GM21786 (cell line): ENCODE results near the gene CCDC154.
"Not testable (repeated sequence)": the region's sequence is repeated elsewhere in the genome, so short reads cannot be mapped to it uniquely, and the experiment has no call there.

Source experiments
- ATAC-seq: cut with Tn5 transposase; IDR thresholded peaks from one replicate; pipeline ENCODE4 v1.9.1; 2021; ENCODE audit not compliant: unreplicated experiment

Gene CCDC154, protein sequence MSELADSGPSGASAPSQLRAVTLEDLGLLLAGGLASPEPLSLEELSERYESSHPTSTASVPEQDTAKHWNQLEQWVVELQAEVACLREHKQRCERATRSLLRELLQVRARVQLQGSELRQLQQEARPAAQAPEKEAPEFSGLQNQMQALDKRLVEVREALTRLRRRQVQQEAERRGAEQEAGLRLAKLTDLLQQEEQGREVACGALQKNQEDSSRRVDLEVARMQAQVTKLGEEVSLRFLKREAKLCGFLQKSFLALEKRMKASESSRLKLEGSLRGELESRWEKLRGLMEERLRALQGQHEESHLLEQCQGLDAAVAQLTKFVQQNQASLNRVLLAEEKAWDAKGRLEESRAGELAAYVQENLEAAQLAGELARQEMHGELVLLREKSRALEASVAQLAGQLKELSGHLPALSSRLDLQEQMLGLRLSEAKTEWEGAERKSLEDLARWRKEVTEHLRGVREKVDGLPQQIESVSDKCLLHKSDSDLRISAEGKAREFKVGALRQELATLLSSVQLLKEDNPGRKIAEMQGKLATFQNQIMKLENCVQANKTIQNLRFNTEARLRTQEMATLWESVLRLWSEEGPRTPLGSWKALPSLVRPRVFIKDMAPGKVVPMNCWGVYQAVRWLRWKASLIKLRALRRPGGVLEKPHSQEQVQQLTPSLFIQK

GRCh38 chr16:1443980-1444729 is at the start of gene CCDC154:
TSS of gene CCDC154 (minus strand) at chr16:1444556. CDS start at chr16:1444322, 234 bp downstream.
- no peak for ATAC-seq

GRCh38 chr16:1493746-1494094 is 49.4 kb upstream of the CCDC154 start:
- ATAC-seq = no peak

DNA sequence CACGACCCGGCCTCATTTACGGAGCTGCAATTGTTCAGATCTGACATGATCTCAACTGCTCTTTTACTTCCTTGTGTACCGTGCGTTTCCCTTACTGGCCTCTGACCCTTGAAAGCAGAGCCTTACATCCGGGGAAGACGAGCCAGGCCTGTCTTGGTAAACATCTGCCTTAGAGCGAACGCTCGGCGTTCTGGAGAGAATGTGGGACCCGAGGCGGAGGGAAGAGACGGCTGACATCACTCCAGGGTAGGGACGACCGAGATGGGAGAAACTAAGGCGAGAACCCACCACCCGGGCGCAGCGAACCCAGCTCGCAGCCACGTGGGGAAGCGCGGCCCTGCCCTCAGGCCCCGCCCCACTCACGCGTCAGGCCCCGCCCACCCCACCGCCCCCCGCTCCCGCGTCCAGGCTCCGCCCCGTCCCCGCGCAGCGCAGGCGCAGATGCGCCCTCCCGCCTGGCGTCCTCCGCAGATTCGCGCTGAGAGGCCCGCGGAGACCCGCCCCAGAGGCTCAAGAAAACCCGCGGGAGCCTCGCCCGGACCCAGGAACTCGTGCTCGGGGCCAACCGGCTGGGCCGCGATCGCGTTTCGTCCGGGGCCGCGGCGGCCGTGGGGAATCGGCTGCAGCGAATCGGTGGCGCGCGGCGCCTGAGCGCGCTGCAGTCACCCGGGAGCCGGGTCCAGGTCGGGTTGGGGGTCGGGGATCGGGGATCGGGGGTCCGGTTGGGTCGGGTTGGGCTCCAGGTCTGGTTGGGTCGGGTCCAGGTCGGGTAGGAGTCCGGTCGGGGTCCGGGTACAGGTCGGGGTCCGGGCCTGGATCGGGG is 48.8 kb upstream of the CCDC154 start, which contains the start of gene TELO2:
Gene TELO2, plus strand, starts transcription at position 438 of the 823 bp plus-strand sequence. CDS start 922 bp downstream, outside the sequence.
- ATAC-seq = no peak

- ATAC-seq = no peak
These were observed 47.9 kb upstream of the CCDC154 start for GRCh38 chr16:1492082-1492922.

DNA sequence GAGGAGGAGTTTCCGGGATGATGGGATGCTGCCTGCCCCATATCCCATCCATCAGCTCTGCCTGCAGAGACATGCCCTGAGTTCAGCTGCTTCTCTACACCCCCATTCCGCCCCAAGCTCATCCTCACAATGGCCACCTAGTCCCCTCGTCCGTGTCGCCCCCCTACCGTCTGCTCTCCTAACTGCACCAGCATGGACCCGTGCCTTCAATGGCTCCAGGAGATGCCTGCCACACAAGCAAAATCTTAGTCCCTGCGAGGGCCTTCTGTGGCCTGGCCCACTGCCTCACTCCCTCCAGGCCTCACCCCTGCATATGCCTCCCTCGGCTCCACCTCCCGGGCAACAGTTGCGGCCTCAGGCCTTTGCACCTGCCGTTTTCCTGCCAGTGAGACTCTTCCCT is 47.0 kb upstream of the CCDC154 start:
- ATAC-seq = no peak

GRCh38 chr16:1489077-1489476 is 44.7 kb upstream of the CCDC154 start:
- ATAC-seq = no peak

GRCh38 chr16:1488619-1489018 is 44.3 kb upstream of the CCDC154 start, which contains the start of gene PTX4:
TSS of gene PTX4 (minus strand) at chr16:1488944. CDS start at chr16:1488909, 35 bp downstream.
- ATAC-seq = no peak

DNA sequence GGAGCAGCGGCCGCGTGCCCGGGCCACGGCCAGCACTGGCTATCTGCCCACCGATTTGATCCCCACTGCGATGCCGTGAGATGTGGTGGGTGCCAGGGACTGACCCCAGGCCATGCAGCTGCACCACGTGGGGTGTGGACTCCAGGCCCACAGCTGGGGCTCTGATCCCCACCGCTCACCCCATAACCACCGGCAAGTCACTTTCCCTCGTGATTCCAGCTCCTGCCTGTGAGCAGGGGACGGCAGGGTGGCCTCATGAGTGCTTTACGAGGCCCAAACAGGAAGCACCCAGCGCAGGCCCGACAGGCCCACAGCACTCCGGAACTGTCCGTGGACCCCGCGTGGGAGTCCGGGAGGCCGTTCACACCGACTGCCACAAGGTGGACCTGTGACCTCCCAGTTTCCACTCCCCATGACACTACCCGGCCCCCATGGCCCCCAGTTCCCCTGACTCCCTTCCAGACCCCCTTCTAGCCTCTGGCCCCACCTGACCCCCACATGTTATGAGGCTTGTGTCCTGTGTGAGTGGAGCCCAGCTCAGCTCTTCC is 43.8 kb upstream of the CCDC154 start:
- no peak for ATAC-seq

DNA sequence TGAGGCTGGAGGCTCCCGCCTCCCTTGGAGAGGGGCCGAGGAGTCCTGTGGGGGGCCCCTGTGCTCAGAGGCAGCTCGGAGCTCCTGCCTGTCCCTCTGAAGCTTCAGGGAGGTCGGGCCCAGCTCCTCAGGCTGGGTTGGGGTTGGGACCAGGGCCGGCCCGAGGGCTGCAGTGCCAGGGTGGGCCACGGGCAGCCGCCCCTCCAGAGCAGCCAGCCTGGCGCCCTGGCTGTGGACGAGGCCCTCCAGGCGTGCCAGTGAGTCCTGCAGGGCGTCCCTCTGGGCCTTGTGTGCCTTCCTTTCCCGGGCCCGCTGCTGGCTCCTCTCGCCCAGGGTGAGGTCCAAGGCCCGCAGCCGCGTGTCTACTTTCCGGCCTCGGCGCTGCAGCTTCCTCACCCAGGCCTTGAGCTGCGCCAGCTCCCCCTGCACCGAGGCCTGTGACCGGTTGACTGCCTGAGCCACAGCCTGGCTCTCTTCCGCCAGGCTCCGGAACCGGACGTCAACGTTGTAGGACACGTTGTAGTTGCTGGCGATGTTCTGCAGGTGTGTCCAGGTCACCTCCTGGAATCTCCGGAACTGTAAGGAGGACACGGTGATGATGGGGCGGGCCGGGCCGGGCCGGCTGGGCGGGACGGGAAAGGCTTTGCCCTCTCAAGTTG is 43.2 kb upstream of the CCDC154 start:
- ATAC-seq = no peak

GRCh38 chr16:1486551-1487390 is 42.4 kb upstream of the CCDC154 start:
- no peak for ATAC-seq

DNA sequence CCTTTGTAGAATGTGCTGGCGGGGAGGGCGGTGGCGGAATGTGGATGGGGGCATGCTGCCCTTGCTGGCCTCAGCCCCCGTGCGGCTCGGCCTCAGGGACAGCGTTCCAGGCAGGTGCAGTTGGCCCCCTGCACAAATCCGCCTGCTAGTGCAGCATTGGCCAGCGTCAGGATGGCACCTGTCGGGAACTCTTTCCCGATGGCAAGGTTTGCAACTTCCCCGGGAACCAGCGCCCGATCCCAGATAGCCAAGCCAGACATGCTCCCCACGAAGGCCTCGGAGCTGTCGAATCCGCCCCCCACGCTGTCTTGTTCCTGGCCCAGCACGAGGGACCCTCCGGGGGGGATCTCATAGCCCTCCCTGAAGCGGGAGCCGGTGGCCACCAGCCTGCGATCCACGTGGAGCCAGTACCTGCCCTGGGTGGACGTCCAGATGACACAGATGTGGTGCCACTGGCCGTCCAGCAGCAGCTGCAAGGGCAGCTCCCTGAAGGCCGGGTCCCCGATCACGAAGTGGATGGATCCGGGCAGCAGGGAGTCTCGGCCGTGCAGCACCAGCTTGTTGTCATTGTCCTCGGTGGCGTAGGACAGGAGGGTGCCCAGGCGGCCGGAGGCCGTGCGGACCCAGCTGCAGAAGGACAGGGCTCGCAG is 41.6 kb upstream of the CCDC154 start:
- ATAC-seq = no peak

- ATAC-seq = no peak
These were observed 37.8 kb upstream of the CCDC154 start for GRCh38 chr16:1481906-1482835.

- not testable (repeated sequence) for ATAC-seq
These were observed 34.6 kb upstream of the CCDC154 start for GRCh38 chr16:1478937-1479336.

GRCh38 chr16:1477033-1477432 is 32.7 kb upstream of the CCDC154 start:
- no peak for ATAC-seq

- ATAC-seq = no peak
These were observed 31.3 kb upstream of the CCDC154 start for GRCh38 chr16:1475552-1476114.
